ENCODE results near the gene FES. TPM values are rescaled to one million over a fixed set of nuclear protein-coding genes. Genes with fewer than 3 reads are reported as not detected.

FES gene
- total and polyA plus RNA-seq, 10 of the 15 experiments (the other 5 are each of a cell fraction or from before 2014, with no cell fraction given), result 0.07 to 23.9 (median 9.9) TPM

DNA sequence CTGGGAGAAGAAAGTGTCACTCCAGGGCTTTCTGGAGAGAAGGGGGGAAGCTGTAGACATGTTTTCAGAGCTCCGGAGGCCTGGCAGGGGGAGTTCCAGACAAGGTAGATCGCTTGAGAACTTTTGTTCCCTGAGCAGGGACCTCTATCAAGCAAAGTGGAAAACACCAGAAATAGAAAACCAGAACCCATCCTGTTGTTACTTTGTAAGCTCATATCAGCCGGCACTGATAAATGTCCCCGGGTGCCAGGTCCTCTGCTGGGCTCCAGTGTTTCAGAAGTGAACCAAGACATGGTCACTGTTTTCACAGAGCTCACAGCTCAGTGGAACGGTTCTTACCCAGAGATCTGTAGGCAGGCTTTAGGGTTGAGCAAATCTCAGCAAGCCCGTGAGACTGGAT, 34.5 kb downstream of the FES start:
- WGBS (ENCODE audit: insufficient coverage, insufficient replicate concordance, low lambda C conversion rate, missing lambda C conversion rate), result 88% methylated on average over 6 of the region's 6 CpGs
- RAD21 ChIA-PET (ENCODE audit: unreplicated experiment), result interaction anchor here (1.1 kb wide), 1 partner anchor 15 kb away, joined by 3 read pairs; the partner anchor contains the start of gene MAN2A2
- TF ChIP-seq IKZF1 (conservative IDR thresholded peaks at IDR 0.05) (no peak), EZH2 (IDR thresholded peaks at IDR 0.05; ENCODE audit: borderline replicate concordance, control insufficient read depth, low read depth, low read length) (no peak), ZNF207 (IDR thresholded peaks at IDR 0.05; ENCODE audit: borderline replicate concordance) (no peak), POLR2AphosphoS5 (IDR thresholded peaks at IDR 0.05; ENCODE audit: low read length) (no peak), JUND (IDR thresholded peaks at IDR 0.05; ENCODE audit: low read depth, low read length) (no peak), CBX3 (IDR thresholded peaks at IDR 0.05; ENCODE audit: borderline replicate concordance, low read depth) (no peak), CBFB (IDR thresholded peaks at IDR 0.05; ENCODE audit: low read depth) (no peak), ZNF24 (IDR thresholded peaks at IDR 0.05) (no peak), RAD51 (IDR thresholded peaks at IDR 0.05) (no peak)
- TF ChIP-seq, protein P1, sequence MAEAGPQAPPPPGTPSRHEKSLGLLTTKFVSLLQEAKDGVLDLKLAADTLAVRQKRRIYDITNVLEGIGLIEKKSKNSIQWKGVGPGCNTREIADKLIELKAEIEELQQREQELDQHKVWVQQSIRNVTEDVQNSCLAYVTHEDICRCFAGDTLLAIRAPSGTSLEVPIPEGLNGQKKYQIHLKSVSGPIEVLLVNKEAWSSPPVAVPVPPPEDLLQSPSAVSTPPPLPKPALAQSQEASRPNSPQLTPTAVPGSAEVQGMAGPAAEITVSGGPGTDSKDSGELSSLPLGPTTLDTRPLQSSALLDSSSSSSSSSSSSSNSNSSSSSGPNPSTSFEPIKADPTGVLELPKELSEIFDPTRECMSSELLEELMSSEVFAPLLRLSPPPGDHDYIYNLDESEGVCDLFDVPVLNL (IDR thresholded peaks at IDR 0.05; ENCODE audit: low read depth, low read length), result no peak
- TF ChIP-seq, protein P2, sequence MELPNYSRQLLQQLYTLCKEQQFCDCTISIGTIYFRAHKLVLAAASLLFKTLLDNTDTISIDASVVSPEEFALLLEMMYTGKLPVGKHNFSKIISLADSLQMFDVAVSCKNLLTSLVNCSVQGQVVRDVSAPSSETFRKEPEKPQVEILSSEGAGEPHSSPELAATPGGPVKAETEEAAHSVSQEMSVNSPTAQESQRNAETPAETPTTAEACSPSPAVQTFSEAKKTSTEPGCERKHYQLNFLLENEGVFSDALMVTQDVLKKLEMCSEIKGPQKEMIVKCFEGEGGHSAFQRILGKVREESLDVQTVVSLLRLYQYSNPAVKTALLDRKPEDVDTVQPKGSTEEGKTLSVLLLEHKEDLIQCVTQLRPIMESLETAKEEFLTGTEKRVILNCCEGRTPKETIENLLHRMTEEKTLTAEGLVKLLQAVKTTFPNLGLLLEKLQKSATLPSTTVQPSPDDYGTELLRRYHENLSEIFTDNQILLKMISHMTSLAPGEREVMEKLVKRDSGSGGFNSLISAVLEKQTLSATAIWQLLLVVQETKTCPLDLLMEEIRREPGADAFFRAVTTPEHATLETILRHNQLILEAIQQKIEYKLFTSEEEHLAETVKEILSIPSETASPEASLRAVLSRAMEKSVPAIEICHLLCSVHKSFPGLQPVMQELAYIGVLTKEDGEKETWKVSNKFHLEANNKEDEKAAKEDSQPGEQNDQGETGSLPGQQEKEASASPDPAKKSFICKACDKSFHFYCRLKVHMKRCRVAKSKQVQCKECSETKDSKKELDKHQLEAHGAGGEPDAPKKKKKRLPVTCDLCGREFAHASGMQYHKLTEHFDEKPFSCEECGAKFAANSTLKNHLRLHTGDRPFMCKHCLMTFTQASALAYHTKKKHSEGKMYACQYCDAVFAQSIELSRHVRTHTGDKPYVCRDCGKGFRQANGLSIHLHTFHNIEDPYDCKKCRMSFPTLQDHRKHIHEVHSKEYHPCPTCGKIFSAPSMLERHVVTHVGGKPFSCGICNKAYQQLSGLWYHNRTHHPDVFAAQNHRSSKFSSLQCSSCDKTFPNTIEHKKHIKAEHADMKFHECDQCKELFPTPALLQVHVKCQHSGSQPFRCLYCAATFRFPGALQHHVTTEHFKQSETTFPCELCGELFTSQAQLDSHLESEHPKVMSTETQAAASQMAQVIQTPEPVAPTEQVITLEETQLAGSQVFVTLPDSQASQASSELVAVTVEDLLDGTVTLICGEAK (IDR thresholded peaks at IDR 0.05; ENCODE audit: borderline replicate concordance), result no peak
- TF ChIP-seq, protein P3, sequence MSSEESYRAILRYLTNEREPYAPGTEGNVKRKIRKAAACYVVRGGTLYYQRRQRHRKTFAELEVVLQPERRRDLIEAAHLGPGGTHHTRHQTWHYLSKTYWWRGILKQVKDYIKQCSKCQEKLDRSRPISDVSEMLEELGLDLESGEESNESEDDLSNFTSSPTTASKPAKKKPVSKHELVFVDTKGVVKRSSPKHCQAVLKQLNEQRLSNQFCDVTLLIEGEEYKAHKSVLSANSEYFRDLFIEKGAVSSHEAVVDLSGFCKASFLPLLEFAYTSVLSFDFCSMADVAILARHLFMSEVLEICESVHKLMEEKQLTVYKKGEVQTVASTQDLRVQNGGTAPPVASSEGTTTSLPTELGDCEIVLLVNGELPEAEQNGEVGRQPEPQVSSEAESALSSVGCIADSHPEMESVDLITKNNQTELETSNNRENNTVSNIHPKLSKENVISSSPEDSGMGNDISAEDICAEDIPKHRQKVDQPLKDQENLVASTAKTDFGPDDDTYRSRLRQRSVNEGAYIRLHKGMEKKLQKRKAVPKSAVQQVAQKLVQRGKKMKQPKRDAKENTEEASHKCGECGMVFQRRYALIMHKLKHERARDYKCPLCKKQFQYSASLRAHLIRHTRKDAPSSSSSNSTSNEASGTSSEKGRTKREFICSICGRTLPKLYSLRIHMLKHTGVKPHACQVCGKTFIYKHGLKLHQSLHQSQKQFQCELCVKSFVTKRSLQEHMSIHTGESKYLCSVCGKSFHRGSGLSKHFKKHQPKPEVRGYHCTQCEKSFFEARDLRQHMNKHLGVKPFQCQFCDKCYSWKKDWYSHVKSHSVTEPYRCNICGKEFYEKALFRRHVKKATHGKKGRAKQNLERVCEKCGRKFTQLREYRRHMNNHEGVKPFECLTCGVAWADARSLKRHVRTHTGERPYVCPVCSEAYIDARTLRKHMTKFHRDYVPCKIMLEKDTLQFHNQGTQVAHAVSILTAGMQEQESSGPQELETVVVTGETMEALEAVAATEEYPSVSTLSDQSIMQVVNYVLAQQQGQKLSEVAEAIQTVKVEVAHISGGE (CRISPR knock-in tag; IDR thresholded peaks at IDR 0.05), result no peak
- TF ChIP-seq, protein P4, sequence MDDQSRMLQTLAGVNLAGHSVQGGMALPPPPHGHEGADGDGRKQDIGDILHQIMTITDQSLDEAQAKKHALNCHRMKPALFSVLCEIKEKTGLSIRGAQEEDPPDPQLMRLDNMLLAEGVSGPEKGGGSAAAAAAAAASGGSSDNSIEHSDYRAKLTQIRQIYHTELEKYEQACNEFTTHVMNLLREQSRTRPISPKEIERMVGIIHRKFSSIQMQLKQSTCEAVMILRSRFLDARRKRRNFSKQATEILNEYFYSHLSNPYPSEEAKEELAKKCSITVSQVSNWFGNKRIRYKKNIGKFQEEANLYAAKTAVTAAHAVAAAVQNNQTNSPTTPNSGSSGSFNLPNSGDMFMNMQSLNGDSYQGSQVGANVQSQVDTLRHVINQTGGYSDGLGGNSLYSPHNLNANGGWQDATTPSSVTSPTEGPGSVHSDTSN (IDR thresholded peaks at IDR 0.05; ENCODE audit: insufficient replicate concordance, low read depth, low read length), result no peak
- TF ChIP-seq, protein P5, sequence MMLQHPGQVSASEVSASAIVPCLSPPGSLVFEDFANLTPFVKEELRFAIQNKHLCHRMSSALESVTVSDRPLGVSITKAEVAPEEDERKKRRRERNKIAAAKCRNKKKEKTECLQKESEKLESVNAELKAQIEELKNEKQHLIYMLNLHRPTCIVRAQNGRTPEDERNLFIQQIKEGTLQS (IDR thresholded peaks at IDR 0.05; ENCODE audit: borderline replicate concordance, extremely low read depth, low read depth, low read length), result no peak

More for the DNA sequence above, 34.5 kb downstream of the FES start:
- no peak overlapping the region for H3K27ac ChIP-seq (ENCODE audit: control insufficient read depth, insufficient read depth)
- no peak overlapping the region for H3K4me3 ChIP-seq
- intact Hi-C loops (cut with micrococcal nuclease; ENCODE audit: unreplicated experiment), result no loop called here
- no peak for DNase-seq (ENCODE audit: low read depth, low spot score)
- no peaks in the 10 kb centered on the region for H3K79me2 ChIP-seq (ENCODE audit: control insufficient read depth, insufficient read depth, low read length)
- no peaks in the 10 kb centered on the region for H3K27me3 ChIP-seq (replicated peaks in 1 of 2; ENCODE audit: control insufficient read depth in 2 of 2, insufficient read depth in 2 of 2, low read length in 1 of 2)
- SMC1A ChIA-PET (ENCODE audit: uncharacterized antibody, unreplicated experiment), result interaction anchor here (0.9 kb wide), 1 partner anchor 16 kb away, joined by 3 read pairs; the partner anchor contains the start of gene MAN2A2
- CTCF ChIA-PET, result interaction anchor here (1.1 to 1.4 kb wide), 2 partner anchors 13 to 14 kb away, joined by 5 read pairs; partner anchors contain the start of gene HDDC3
- no peak overlapping the region for H3K4me2 ChIP-seq (ENCODE audit: control insufficient read depth, insufficient read depth)
- no peaks in the 10 kb centered on the region for H4K20me1 ChIP-seq (ENCODE audit: control insufficient read depth, insufficient read depth)
- H3K36me3 ChIP-seq (ENCODE audit: control insufficient read depth in 2 of 2, insufficient read depth in 2 of 2, low read length in 1 of 2), result peaks cover 28 to 31% of the 10 kb centered on the region in 2 experiments
- in situ Hi-C loops (cut with MboI), result no loop called here
- no peak overlapping the region for H3K9ac ChIP-seq (ENCODE audit: control insufficient read depth, insufficient read depth, low read length)
- no peak for FAIRE-seq
- H3K4me1 ChIP-seq (ENCODE audit: control insufficient read depth, insufficient read depth, low read length), result peaks cover 18% of the 10 kb centered on the region
- ATAC-seq, result no peak
- POLR2A ChIA-PET, result interaction anchor here (1.0 kb wide), 1 partner anchor 15 kb away, joined by 3 read pairs; no protein-coding TSS in a partner anchor
- no TSS peak for BruUV-seq (replicated peaks)
- H3K9me3 ChIP-seq (replicated peaks; ENCODE audit: control insufficient read depth, insufficient read depth, low read length), result no peaks in the 10 kb centered on the region
- no peak overlapping the region for H2AFZ ChIP-seq (ENCODE audit: control insufficient read depth, low read depth, low read length)

Measured in GM12878 (cell line).